ENCODE results near the gene GAS6. TPM values are rescaled to one million over a fixed set of nuclear protein-coding genes. Genes with fewer than 3 reads are reported as not detected.

GAS6 gene
- total and polyA plus RNA-seq, 2 donors (not counting 3 experiments of a cell fraction or from before 2014, with no cell fraction given) = 69.2 to 109 TPM

DNA sequence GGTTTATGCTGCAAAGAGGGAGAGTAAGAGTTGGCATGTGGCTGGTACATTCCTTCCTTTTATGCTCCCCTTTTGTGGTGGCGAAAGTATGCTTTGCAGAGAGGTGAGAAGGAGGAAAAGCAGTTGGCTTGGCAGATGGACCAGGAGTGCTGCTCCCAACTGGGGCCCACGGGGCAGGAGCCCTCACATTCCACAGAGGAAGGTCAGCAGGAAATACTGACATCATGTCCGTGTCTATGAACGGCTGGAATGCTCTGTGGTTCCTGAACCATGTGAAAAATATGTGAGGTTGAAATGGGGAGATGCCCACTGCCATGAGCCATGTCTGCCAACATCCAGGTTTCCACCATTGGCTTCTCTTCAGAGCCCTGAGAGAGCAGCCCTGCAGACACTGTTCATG, 33.3 kb upstream of the GAS6 start:
- Histone ChIP-seq H3K9ac (replicated peaks; ENCODE audit: extremely low read depth, insufficient read depth, low read length) (no peak overlapping the region), H3K27ac (ENCODE audit: insufficient read depth, low read depth, low read length) (peak overlapping the region; percentile 86), H3K79me2 (ENCODE audit: control insufficient read depth, insufficient read depth, low read length) (no peaks in the 10 kb centered on the region), H2AFZ (ENCODE audit: low read depth, low read length) (peak overlapping the region; percentile 26), H4K20me1 (replicated peaks; ENCODE audit: control insufficient read depth, extremely low read depth, insufficient read depth, low read length) (no peaks in the 10 kb centered on the region), H3K9me1 (replicated peaks; ENCODE audit: control insufficient read depth, extremely low read depth, insufficient read depth, low read length) (no peaks in the 10 kb centered on the region), H3K4me3 (replicated peaks in 1 of 3; ENCODE audit: insufficient read depth in 1 of 3, low read depth in 1 of 3, low read length in 3 of 3) (no peak overlapping the region), H3K27me3 (ENCODE audit: control insufficient read depth in 2 of 2, insufficient read depth in 2 of 2, low read length in 2 of 2) (no peaks in the 10 kb centered on the region), H3K4me2 (ENCODE audit: insufficient read depth, low read length) (peak overlapping the region; percentile 16), H3K36me3 (ENCODE audit: control insufficient read depth in 2 of 2, extremely low read depth in 1 of 2, insufficient read depth in 2 of 2, low read length in 2 of 2) (no peaks in the 10 kb centered on the region), H3K9me3 (replicated peaks; ENCODE audit: control insufficient read depth, insufficient read depth, low read length) (no peaks in the 10 kb centered on the region), H3K4me1 (ENCODE audit: control insufficient read depth, extremely low read depth, insufficient read depth, low read length) (peaks cover 22% of the 10 kb centered on the region)
- dilution Hi-C loops (cut with MboI; ENCODE audit: extremely low pct_ligation_motif_present, low sequenced_read_pairs) (no loop called here), intact Hi-C loops (cut with micrococcal nuclease) (loop anchor here (2.0 kb wide), 2 partner anchors 60 to 80 kb away; no protein-coding TSS in a partner anchor)
- CTCF ChIA-PET = no interaction called here
- FAIRE-seq (peak; percentile 90), DNase-seq (ENCODE audit: low read depth, low spot score) (peak; percentile 56)
- TF ChIP-seq GATA2 (IDR thresholded peaks at IDR 0.05; ENCODE audit: insufficient read depth, insufficient read length, low read depth, low read length) = no peak
- no peak for TF ChIP-seq MYC (IDR thresholded peaks at IDR 0.05; ENCODE audit: low read depth, low read length)
- TF ChIP-seq POLR2AphosphoS5 (IDR thresholded peaks at IDR 0.05; ENCODE audit: insufficient read depth, low read depth, low read length) = peak; percentile 95
- TF ChIP-seq POLR2A (IDR thresholded peaks at IDR 0.05; ENCODE audit: low read depth, low read length) = peak; percentile 31
- no peak for TF ChIP-seq EZH2 (IDR thresholded peaks at IDR 0.05; ENCODE audit: borderline replicate concordance, low read depth, low read length, severe bottlenecking)
- TF ChIP-seq FOS (IDR thresholded peaks at IDR 0.05; ENCODE audit: borderline replicate concordance, insufficient read depth, low read length) = peak; percentile 75
- peak; percentile 83 for TF ChIP-seq JUN (IDR thresholded peaks at IDR 0.05; ENCODE audit: borderline replicate concordance, insufficient read depth, insufficient read length, low read depth)
- TF ChIP-seq, protein P1, sequence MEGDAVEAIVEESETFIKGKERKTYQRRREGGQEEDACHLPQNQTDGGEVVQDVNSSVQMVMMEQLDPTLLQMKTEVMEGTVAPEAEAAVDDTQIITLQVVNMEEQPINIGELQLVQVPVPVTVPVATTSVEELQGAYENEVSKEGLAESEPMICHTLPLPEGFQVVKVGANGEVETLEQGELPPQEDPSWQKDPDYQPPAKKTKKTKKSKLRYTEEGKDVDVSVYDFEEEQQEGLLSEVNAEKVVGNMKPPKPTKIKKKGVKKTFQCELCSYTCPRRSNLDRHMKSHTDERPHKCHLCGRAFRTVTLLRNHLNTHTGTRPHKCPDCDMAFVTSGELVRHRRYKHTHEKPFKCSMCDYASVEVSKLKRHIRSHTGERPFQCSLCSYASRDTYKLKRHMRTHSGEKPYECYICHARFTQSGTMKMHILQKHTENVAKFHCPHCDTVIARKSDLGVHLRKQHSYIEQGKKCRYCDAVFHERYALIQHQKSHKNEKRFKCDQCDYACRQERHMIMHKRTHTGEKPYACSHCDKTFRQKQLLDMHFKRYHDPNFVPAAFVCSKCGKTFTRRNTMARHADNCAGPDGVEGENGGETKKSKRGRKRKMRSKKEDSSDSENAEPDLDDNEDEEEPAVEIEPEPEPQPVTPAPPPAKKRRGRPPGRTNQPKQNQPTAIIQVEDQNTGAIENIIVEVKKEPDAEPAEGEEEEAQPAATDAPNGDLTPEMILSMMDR (IDR thresholded peaks at IDR 0.05; ENCODE audit: extremely low read depth in 1 of 2, insufficient read depth in 1 of 2, low read depth in 1 of 2, low read length in 2 of 2) = no peak
- TF ChIP-seq, protein P2, sequence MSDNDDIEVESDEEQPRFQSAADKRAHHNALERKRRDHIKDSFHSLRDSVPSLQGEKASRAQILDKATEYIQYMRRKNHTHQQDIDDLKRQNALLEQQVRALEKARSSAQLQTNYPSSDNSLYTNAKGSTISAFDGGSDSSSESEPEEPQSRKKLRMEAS (IDR thresholded peaks at IDR 0.05; ENCODE audit: insufficient read depth, insufficient read length) = no peak
- no TSS peak for BruUV-seq (replicated peaks)
- POLR2A ChIA-PET = no interaction called here

All from endothelial cell of umbilical vein (primary cell).